CD4-positive, alpha-beta T cell treated with Interleukin-15 for 4 hours (primary cell): ENCODE results near the gene ZNF775.

Experiments used
- DNase-seq: peaks from one replicate; pipeline ENCODE4 v3.0.0-alpha.2; 2020; ENCODE audit warnings: low spot score

The ZNF775 gene

DNA sequence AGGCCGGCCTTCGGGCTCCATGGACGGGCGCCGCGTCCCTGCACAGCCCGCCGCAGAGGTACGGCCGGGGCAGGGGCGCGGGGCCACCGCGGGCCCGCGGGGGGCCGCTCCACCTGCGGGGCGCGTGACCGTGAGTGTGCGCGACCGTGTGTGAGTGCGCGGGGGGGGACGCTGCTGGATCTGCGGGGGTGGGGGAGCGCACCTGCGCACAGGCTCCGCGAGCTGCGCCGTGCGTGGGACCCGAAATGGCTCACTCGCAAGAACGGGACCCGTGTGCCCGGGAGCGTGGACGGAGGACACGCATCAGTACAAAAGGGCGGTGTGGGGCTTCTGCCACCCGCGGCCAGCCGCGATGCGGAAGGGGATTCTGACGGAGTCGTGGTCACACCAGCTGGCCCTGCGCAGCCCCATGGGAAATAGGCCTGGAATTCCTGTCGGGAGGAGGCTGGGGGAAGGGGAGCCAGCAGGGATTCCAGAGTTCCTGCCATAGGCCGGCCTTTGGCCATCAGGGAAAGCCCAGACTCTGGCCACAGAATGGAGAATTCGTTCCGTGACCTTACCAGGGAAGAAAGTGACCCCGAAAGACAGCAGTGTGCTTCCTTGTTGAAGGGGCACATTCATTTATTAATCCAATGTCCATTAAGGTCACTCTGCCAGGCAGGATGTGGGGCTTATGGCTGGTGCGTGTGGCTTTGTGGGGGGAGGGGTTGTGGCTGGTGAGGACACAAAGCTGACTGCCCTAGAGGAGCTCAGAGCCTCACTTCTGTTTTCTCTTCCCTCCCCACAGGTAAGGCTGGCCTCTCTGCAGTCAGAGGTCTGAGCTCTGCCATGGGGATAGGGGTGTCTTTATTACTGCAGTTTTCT lies 10.0 kb upstream of the ZNF775 start:
- DNase-seq, result peak; percentile 47

GRCh38 chr7:150369748-150370501 lies 9.2 kb upstream of the ZNF775 start:
- no peak for DNase-seq

GRCh38 chr7:150370612-150371071 lies 8.5 kb upstream of the ZNF775 start:
- DNase-seq, result no peak

- DNase-seq, result no peak
Measured at GRCh38 chr7:150371131-150371995, 7.8 kb upstream of the ZNF775 start.

- DNase-seq, result no peak
Measured at GRCh38 chr7:150371996-150372270, 7.2 kb upstream of the ZNF775 start.

GRCh38 chr7:150372271-150373048 lies 6.7 kb upstream of the ZNF775 start:
- no peak for DNase-seq

DNA sequence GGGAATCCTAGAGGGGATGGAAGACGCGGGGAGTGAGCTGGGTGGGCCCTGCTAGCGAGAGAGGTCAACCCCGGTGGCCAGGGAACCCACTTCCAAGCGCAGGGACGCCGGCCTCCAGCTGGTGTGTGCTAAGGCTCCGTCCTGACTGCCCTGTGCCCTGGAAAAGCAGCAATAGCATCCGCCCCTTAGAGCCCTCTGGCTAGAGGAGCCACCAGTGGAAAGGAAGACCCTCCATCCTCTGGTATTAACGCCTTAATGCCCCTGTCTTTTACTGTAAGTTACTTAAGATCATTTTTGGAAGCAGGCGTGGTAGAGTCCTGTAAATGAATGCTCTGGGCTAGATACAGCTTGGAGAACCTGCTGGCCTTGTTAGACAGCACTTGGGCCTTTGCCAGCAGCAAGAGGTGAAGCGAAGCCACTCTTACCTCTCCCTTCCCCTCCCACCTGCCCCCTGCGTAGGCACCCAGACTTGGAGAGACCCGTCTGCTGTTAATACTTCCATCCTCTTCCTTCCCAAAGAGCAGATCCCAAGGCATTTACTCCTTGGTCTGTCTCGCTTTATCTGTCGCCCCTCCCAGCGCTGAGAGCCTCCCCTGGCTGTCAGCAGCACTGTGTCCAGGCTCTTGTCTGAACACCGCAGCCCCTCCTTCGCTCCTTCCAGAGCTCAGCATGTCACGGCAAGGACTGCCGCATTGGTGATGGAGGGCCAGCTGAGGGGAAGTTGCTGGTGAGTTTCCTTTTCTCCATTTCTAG lies 5.9 kb upstream of the ZNF775 start:
- no peak for DNase-seq

- no peak for DNase-seq
Measured at GRCh38 chr7:150374026-150374425, 5.1 kb upstream of the ZNF775 start.

DNA sequence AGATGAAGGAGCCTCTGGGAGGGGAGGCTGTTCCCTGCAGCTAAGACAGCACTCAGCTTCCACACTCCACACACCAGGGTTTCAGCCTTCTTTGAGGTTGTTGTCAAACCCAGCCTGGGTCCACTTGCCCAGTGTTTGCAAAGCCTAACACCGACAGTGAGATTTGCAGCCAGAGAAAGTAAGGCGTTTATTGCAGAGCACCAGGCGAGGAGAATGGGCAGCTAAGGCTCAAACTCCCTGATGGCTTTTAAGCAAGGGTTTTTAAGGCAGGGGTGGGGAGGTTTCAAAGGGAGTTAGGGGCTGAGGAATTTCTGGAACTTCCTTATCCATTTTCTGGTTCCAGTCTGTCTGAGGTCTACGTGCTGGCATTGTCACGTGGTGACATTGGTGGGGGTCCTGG lies 4.7 kb upstream of the ZNF775 start:
- DNase-seq, result no peak

GRCh38 chr7:150375662-150376521 lies 3.2 kb upstream of the ZNF775 start:
- peak; percentile 36 for DNase-seq

DNA sequence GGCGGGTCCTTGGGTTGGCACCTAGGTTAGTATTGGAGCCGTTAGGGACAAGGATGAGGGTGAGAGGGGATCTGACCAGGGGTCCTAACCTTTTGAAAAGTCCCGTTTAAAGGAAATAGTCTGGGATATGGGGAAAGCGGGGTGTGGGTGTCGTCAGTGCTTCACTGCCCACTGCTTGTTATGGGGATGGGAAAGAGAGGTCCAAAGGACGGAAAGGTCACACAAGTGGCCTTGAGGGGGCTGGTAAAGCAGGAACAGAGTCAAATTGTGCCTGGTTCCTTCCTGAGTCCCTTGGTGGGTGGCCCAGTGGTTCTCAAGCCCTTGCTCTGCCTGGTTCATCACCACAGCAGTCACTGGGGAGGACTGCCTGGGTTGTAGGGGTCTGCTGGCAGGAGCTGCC lies 2.6 kb upstream of the ZNF775 start:
- no peak for DNase-seq

DNA sequence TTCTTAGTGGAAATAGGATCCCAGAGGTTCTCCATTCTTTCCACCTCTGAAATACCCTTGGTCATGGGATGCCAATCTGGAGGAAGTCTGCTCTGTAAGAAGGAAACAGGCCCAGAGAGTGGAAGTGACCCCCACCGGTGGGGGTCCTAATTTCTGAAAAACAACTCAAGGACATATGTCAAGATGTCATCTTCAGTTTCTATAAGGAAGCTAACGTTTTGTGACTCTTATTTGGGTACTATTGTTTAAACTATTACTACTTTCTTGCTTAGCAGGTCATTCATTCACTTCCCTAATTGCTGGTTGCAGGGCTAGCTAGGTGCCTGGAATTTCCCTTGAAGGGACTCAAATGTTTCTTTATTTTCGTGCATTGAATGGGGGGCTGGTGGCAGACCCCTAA lies 1.9 kb upstream of the ZNF775 start:
- no peak for DNase-seq

DNA sequence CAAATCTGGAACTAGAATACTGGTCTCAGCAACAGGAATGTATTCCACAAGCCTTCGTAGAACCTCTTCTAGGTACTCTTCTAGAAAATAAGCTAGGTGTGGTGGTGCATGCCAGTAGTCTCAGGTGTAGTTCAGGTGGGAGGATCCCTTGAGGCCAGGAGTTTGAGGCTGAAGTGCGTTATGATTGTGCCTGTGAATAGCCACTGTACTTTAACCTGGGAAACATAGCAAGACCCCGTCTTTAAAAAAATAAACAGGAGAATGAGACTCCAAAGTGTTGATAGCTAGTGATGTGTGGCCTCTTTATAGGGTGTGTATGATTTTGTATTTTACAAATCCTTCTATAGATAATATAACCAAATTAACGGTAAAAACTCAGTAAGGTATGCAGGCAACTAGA lies 1.5 kb upstream of the ZNF775 start:
- DNase-seq, result no peak

DNA sequence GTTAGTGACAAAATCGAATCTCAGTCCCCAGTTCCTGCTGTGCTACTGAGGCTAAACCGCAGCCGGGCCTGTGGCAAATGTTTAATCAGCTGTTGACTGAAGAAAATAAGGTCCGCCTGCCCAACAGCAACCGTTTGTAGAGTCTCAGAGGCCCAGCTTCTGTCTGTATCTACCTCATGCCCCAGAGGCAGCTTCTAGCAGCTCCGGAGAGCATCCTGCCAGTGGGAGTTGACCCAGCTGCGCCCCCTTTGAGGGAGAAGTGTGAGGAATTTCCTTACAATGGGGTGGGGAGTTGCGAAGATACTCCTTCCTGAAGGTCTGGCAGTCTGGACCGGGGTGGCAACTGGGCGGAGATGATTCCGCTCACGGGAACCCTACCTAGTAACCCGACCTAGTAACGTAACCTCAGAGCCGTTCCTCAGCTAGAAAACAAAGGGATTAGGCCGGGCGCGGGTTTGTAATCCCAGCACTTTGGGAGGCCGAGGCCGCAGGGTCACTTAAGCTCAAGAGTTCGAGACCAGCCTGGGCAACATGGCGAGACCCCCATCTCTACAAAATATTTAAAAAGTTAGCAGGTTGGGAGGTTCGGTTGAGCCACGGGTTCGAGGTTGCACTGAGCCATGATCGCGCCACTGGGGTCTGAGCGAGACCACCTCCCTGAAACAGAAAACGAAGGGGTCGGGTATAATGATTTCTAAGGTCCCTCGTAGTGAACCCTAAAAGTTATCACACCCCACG lies 846 bp upstream of the ZNF775 start:
- peak; percentile 45 for DNase-seq

- no peak for DNase-seq
Measured at GRCh38 chr7:150379441-150380379, 580 bp downstream of the ZNF775 start.

DNA sequence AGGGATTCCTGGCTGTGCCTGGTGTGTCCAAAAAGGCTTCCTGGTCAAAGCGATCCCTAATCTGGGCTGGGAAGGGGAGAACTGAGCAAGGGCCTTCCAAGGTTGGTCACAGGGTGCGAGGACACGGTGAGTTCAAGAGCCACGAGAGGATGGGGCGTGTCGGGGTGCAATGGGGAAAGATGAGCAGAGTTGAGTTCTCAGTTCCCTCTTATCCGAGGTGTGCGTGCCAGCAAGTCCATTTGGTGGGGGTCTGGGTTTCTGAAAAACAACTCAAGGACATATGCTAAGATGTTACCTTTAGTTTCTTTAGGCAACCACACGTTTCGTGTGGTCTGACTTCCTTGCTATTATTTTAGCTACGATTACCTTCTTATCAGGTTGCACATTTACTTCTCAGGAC lies 1.3 kb downstream of the ZNF775 start:
- DNase-seq, result no peak

- DNase-seq, result no peak
Measured at GRCh38 chr7:150381096-150381495, 2.0 kb downstream of the ZNF775 start.

DNA sequence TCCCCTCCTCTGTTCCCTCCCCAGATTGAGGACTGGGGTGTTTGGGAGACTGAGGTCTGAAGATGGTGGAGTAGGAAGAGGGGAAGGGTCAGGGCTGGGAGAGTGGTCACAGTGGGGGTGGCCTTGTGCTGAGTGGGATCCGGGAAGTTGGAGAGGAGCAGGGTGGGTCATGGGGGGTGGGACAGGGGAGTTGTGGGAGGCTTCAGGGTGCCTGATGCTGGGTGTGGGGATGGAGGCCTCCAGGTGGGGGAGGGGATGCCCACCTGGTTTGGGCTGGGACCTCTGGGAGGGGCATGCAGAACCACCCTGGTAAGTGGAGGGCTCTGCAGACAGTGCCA lies 2.6 kb downstream of the ZNF775 start:
- DNase-seq, result no peak
